CD14-positive monocyte (primary cell): ENCODE measurements around the gene BAD. TPM values are rescaled to one million over a fixed set of nuclear protein-coding genes. Genes with fewer than 3 reads are reported as not detected.

Source experiments
- DNase-seq, 3 donors: peaks; one replicate each; pipeline ENCODE4 v3.0.0-alpha.2; 2011 to 2022
- H2AFZ ChIP-seq: 2 replicates; pipeline ENCODE4 v1.6.0; 2012; ENCODE audit warnings: mild to moderate bottlenecking, low read depth, low read length, inconsistent platforms; ENCODE audit not compliant: insufficient read depth, poor library complexity, severe bottlenecking
- H3K27ac ChIP-seq, 2 donors: 1 replicate in 1 of 2; 2 replicates in 1 of 2; pipeline ENCODE4 v1.5.1; 2012 to 2013; ENCODE audit warnings: low read length in 2 of 2, control low read depth in 1 of 2, inconsistent platforms in 1 of 2, low read depth in 1 of 2, mild to moderate bottlenecking in 1 of 2
- H3K27me3 ChIP-seq, 2 donors: one replicate each; pipeline versions ENCODE4 v1.6.0 to v1.6.1; 2011 to 2013; ENCODE audit warnings: low read length in 2 of 2; ENCODE audit not compliant: control insufficient read depth in 2 of 2, insufficient read depth in 2 of 2
- H3K36me3 ChIP-seq, 2 donors: replicated peaks in 1 of 2; 1 replicate in 1 of 2; 2 replicates in 1 of 2; pipeline versions ENCODE4 v1.5.1 to v1.6.1; 2012 to 2013; ENCODE audit warnings: low read length in 2 of 2, control low read depth in 1 of 2, inconsistent platforms in 1 of 2, mild to moderate bottlenecking in 1 of 2; ENCODE audit not compliant: insufficient read depth in 2 of 2, control insufficient read depth in 1 of 2
- H3K4me1 ChIP-seq, 2 donors: 1 replicate in 1 of 2; 2 replicates in 1 of 2; pipeline versions ENCODE4 v1.5.1 to v1.6.1; 2012 to 2013; ENCODE audit warnings: low read length in 2 of 2, control low read depth in 1 of 2, inconsistent platforms in 1 of 2, mild to moderate bottlenecking in 1 of 2, moderate library complexity in 1 of 2; ENCODE audit not compliant: insufficient read depth in 2 of 2, control insufficient read depth in 1 of 2
- H3K4me2 ChIP-seq: replicated peaks from 2 replicates; pipeline ENCODE3; 2012; ENCODE audit warnings: low read length, moderate library complexity, mild to moderate bottlenecking; ENCODE audit not compliant: poor library complexity, severe bottlenecking; ENCODE audit errors: extremely low read depth
- H3K4me3 ChIP-seq, 3 experiments: fragments of 200-600 bp in 1 of 3; sonication (generic) in 1 of 3; replicated peaks in 1 of 3; 1 replicate in 2 of 3; 2 replicates in 1 of 3; pipeline ENCODE4 v1.5.1; 2011 to 2013; ENCODE audit warnings: low read length in 3 of 3, mild to moderate bottlenecking in 3 of 3, control low read depth in 2 of 3, low read depth in 2 of 3, inconsistent platforms in 1 of 3, moderate library complexity in 1 of 3
- H3K79me2 ChIP-seq: 2 replicates; pipeline ENCODE4 v1.6.0; 2012; ENCODE audit warnings: mild to moderate bottlenecking, control low read depth, inconsistent platforms, low read length, moderate library complexity; ENCODE audit not compliant: insufficient read depth
- H3K9ac ChIP-seq: 2 replicates; pipeline ENCODE4 v1.6.0; 2017; ENCODE audit warnings: low read length, mild to moderate bottlenecking; ENCODE audit not compliant: insufficient read depth, poor library complexity, severe bottlenecking
- H3K9me3 ChIP-seq, 2 donors: replicated peaks in 1 of 2; 1 replicate in 1 of 2; 2 replicates in 1 of 2; pipeline versions ENCODE4 v1.5.1 to v1.6.1; 2012 to 2013; ENCODE audit warnings: low read length in 2 of 2, control low read depth in 1 of 2; ENCODE audit not compliant: control insufficient read depth in 1 of 2, insufficient read depth in 1 of 2
- H4K20me1 ChIP-seq: 2 replicates; pipeline ENCODE4 v1.6.0; 2012; ENCODE audit warnings: mild to moderate bottlenecking, low read length, control low read depth, moderate library complexity; ENCODE audit not compliant: insufficient read depth
- H3K27ac Mint-ChIP-seq, 7 donors: one replicate each; pipeline ENCODE4 v1.8.0; 2020; ENCODE audit warnings: mild to moderate bottlenecking in 7 of 7, mixed read lengths in 7 of 7, moderate library complexity in 6 of 7, inconsistent platforms in 2 of 7
- H3K27me3 Mint-ChIP-seq, 3 donors: one replicate each; pipeline ENCODE4 v1.8.0; 2021 to 2022; ENCODE audit warnings: low read depth in 3 of 3, mild to moderate bottlenecking in 3 of 3, mixed read lengths in 3 of 3, moderate library complexity in 3 of 3, inconsistent platforms in 1 of 3
- H3K36me3 Mint-ChIP-seq, 2 donors: one replicate each; pipeline ENCODE4 v1.8.0; 2020; ENCODE audit warnings: mixed read lengths in 2 of 2, inconsistent platforms in 1 of 2, mild to moderate bottlenecking in 1 of 2
- H3K4me1 Mint-ChIP-seq: one replicate; pipeline ENCODE4 v1.8.0; 2020; ENCODE audit warnings: mild to moderate bottlenecking, mixed read lengths
- H3K4me3 Mint-ChIP-seq, 2 donors: one replicate each; pipeline ENCODE4 v1.8.0; 2020; ENCODE audit warnings: mild to moderate bottlenecking in 2 of 2, mixed read lengths in 2 of 2, moderate library complexity in 1 of 2
- H3K9me3 Mint-ChIP-seq, 7 donors: one replicate each; pipeline ENCODE4 v1.8.0; 2020 to 2022; ENCODE audit warnings: mixed read lengths in 7 of 7, mild to moderate bottlenecking in 6 of 7, moderate library complexity in 6 of 7, inconsistent platforms in 2 of 7
- WGBS: methylation state at CpG from one replicate; pipeline ENCODE4 v1.1.5; 2013; ENCODE audit warnings: missing lambda C conversion rate; ENCODE audit not compliant: insufficient coverage; 5-methylcytosine and 5-hydroxymethylcytosine counted together
- intact Hi-C, 2 donors: fragments of 100-400 bp; cut with micrococcal nuclease; formaldehyde crosslinking; loops; one replicate each; pipeline versions ENCODE4 v1.15.0 to v1.15.1; 2023
- polyA plus RNA-seq, 3 donors: library from polyadenylated mRNA; depleted of rRNA in 1 of 3; unstranded in 2 of 3; stranded (reverse) in 1 of 3; fragments of 300-500 nt in 2 of 3; fragments of >200 nt in 1 of 3; fragmentation: Illumina TruSeq in 2 of 3; gene quantifications; 1 replicate in 2 of 3; 2 replicates in 1 of 3; pipeline ENCODE4 v1.2.3, GENCODE V29; 2012 to 2021
- TF ChIP-seq, protein P1 (sequence below): fragments of 200-600 bp; IDR thresholded peaks from one replicate; pipeline ENCODE4 v1.8.0; 2022; ENCODE audit warnings: antibody characterized with exemption, mild to moderate bottlenecking

BAD gene
- polyA plus RNA-seq, 3 donors = 21.1 to 63.2 (median 48.7) TPM

DNA sequence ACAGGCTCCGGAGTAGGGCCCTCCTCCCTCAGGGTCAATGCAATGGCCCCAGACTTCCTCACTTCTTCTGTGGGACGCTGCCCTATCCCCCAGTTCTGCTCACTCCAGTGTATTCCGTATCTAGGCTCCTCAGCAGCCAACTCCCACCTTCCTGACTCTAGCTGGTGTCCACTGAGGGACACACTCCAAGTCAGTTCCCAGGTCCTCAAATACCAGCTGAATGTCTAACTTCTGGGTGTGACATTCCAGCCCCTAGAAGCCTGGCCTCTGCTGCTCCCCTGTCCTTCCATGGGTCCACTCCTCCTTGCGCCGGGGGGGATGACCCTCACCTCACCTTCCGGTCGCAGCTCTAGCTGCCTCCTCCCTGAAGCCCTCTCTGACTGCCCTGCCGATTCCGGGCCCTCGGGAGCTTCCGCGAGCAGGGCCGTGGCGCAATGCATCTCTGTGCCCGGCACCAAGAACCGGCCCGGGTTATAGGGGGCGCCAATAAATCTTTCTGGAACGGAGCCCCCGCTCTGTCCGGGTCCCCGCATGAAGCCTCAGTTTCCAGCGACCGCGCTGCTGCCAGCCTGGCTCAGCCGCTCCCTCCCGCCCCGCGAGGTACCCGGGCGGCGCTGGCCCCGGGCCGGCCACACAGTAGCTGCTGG, 15.4 kb downstream of the BAD start:
- Histone ChIP-seq H2AFZ (peak overlapping the region; percentile 85), H3K79me2 (peaks cover 8% of the 10 kb centered on the region), H3K27ac (peak overlapping the region; percentile 84 to 97), H3K4me3 (peak overlapping the region; percentile 61 to 95 (median 67)), H3K9ac (peak overlapping the region; percentile 94), H3K27me3 (no peaks in the 10 kb centered on the region), H3K4me2 (peak overlapping the region; percentile 89), H3K4me1 (peaks cover 29 to 34% of the 10 kb centered on the region in 2 donors), H3K36me3 (peaks cover 25 to 26% of the 10 kb centered on the region in 2 donors), H4K20me1 (no peaks in the 10 kb centered on the region), H3K9me3 (no peaks in the 10 kb centered on the region)
- DNase-seq = peak; percentile 51 to 69 (median 55)
- no peaks in the 10 kb centered on the region for H3K9me3 Mint-ChIP-seq
- intact Hi-C loops = loop anchor here (2.0 to 5.0 kb wide), 2 partner anchors 16 to 33 kb away; partner anchors contain the start of gene CATSPERZ (in 1 of the 2)
- WGBS = 0% methylated on average over 33 of the region's 34 CpGs
- H3K27ac Mint-ChIP-seq = peak overlapping the region; percentile 96 to 99 (median 98)
- no peaks in the 10 kb centered on the region for H3K27me3 Mint-ChIP-seq
- peaks cover 20 to 31% of the 10 kb centered on the region in 2 donors for H3K36me3 Mint-ChIP-seq
- H3K4me3 Mint-ChIP-seq = peak overlapping the region; percentile 94 to 98
- TF ChIP-seq, protein P1, sequence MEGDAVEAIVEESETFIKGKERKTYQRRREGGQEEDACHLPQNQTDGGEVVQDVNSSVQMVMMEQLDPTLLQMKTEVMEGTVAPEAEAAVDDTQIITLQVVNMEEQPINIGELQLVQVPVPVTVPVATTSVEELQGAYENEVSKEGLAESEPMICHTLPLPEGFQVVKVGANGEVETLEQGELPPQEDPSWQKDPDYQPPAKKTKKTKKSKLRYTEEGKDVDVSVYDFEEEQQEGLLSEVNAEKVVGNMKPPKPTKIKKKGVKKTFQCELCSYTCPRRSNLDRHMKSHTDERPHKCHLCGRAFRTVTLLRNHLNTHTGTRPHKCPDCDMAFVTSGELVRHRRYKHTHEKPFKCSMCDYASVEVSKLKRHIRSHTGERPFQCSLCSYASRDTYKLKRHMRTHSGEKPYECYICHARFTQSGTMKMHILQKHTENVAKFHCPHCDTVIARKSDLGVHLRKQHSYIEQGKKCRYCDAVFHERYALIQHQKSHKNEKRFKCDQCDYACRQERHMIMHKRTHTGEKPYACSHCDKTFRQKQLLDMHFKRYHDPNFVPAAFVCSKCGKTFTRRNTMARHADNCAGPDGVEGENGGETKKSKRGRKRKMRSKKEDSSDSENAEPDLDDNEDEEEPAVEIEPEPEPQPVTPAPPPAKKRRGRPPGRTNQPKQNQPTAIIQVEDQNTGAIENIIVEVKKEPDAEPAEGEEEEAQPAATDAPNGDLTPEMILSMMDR = no peak
- peaks cover 29% of the 10 kb centered on the region for H3K4me1 Mint-ChIP-seq

DNA sequence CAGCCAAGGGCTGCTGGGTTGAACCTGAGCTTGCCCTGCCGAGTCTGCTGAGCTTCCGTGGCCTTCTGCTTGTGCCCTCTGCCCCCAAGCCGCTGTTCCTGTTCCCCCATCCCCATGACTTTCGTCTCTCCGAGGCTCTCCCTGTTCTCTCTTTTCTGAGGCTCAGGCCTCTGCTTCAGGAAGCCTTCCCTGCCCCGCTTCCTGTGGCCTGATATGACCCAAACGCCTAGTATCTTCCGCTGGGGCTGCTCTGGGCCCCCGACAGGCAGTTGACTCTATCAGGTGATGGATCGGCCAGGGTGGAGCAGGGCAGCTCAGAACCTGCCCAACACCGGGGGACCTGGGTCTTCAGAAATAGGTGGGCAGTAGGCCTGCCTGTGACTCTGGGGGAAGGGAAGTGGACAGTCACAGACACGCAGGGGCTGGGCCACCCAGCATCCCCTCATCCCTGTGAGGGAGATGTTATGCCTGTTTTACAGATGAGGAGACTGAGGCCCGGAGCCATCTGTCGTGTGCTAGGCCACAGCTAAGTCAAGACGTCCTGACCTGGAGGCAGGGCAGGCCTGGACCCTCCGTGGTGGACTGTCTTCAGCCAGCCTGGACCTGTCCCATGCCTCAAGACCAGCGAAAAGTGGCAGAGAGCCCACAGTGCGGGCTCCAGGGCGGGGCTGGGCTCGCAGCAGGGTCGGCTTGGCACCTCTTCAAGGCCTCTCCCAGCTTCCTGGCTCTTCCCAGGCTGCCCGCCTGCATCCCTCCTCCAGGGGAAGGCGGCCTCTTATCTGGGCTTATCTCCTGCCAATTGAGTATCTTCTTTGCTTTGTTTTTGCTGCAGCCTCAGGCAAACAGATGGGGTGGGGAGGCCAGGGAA, 16.2 kb downstream of the BAD start:
- Histone ChIP-seq H3K79me2 (peaks cover 8% of the 10 kb centered on the region), H3K27ac (peak overlapping the region; percentile 84 to 97), H2AFZ (peak overlapping the region; percentile 85), H3K36me3 (peaks cover 33 to 34% of the 10 kb centered on the region in 2 donors), H3K9ac (peak overlapping the region; percentile 94), H3K4me2 (peak overlapping the region; percentile 89), H3K4me3 (peak overlapping the region; percentile 61 to 95 (median 67)), H3K27me3 (no peaks in the 10 kb centered on the region), H4K20me1 (no peaks in the 10 kb centered on the region), H3K9me3 (no peaks in the 10 kb centered on the region), H3K4me1 (peaks cover 29 to 34% of the 10 kb centered on the region in 2 donors)
- peak in 2 of 3 donors; percentile 38 to 49 for DNase-seq
- no peaks in the 10 kb centered on the region for H3K27me3 Mint-ChIP-seq
- peaks cover 24 to 35% of the 10 kb centered on the region in 2 donors for H3K36me3 Mint-ChIP-seq
- no peaks in the 10 kb centered on the region for H3K9me3 Mint-ChIP-seq
- intact Hi-C loops = loop anchor here (2.0 to 5.0 kb wide), 2 partner anchors 15 to 34 kb away; partner anchors contain the start of gene CATSPERZ (in 1 of the 2)
- TF ChIP-seq, protein P1 = no peak
- peak overlapping the region; percentile 94 to 98 for H3K4me3 Mint-ChIP-seq
- WGBS = 18% methylated on average over 20 of the region's 23 CpGs
- H3K27ac Mint-ChIP-seq = peak overlapping the region; percentile 96 to 99 (median 98)
- H3K4me1 Mint-ChIP-seq = peaks cover 29% of the 10 kb centered on the region
